ENCODE measurements around the gene TGFBR3. TPM values are rescaled to one million over a fixed set of nuclear protein-coding genes. Genes with fewer than 3 reads are reported as not detected.

TGFBR3 gene
- total RNA-seq, 1 experiment from 2014 or later = 2.4 TPM

DNA sequence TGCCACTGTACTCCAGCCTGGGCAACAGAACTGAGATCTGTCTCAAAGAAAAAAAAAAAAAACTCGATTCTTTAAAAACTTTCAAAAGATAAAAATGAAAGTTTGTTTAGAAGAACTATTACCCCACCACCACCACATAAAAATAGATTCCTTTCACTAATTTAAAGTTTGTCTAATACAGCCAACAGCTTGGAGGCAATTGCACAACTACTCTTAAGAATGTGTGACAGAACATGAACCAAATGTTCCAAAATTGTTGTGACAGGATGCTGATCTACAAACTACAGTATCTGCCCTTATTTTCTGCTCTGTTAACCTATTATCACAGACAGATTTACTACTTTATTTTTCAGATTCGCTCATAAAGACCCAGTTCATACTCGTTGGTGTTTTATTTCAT, 5.5 kb upstream of the TGFBR3 start:
- no peak overlapping the region for H2BK20ac ChIP-seq (ENCODE audit: low read depth, low read length, poor library complexity, severe bottlenecking)
- H3K23ac ChIP-seq (ENCODE audit: insufficient read length, low read depth, low read length) = no peak overlapping the region
- Mint-ChIP-seq H3K9me3 (no peaks in the 10 kb centered on the region; a peak in 3 of 5 replicates), H3K4me1 (peaks cover 13% of the 10 kb centered on the region in 2 experiments), H3K36me3 (ENCODE audit: insufficient read depth in 1 of 3, low read depth in 3 of 3) (no peaks in the 10 kb centered on the region), H3K27ac (no peak overlapping the region), H3K4me3 (no peak overlapping the region), H3K27me3 (ENCODE audit: low read depth) (peaks cover 20% of the 10 kb centered on the region)
- peaks cover 3% of the 10 kb centered on the region; the same call in 1 of the 2 replicates for H3K27me3 ChIP-seq (ENCODE audit: insufficient read depth, low read length)
- H2BK120ac ChIP-seq (ENCODE audit: low read depth, low read length, poor library complexity, severe bottlenecking) = no peak overlapping the region
- H3K56ac ChIP-seq (ENCODE audit: insufficient read length, low read depth, low read length) = no peak overlapping the region
- H2AK5ac ChIP-seq (ENCODE audit: insufficient read length, low read length) = no peak overlapping the region
- H3K79me2 ChIP-seq (ENCODE audit: insufficient read depth, low read length) = no peaks in the 10 kb centered on the region
- H2BK15ac ChIP-seq (ENCODE audit: low read depth, low read length) = no peak overlapping the region
- H4K20me1 ChIP-seq (ENCODE audit: control insufficient read depth, insufficient read depth, insufficient read length) = no peaks in the 10 kb centered on the region
- no peak overlapping the region for H4K91ac ChIP-seq (ENCODE audit: insufficient read length, low read depth, low read length)
- WGBS (ENCODE audit: extremely low coverage, insufficient read length, low lambda C conversion rate) = no CpG with 5 or more reads among the region's 3 CpGs
- DNase-seq = no peak
- H3K14ac ChIP-seq (ENCODE audit: insufficient read depth, low read length) = no peak overlapping the region
- no peak overlapping the region for H2BK12ac ChIP-seq (ENCODE audit: insufficient read length, low read depth, low read length)
- no peaks in the 10 kb centered on the region for H3K4me1 ChIP-seq (ENCODE audit: insufficient read depth, low read length)
- H3K4ac ChIP-seq (ENCODE audit: low read depth, low read length) = no peak overlapping the region
- no peak overlapping the region for H4K8ac ChIP-seq (replicated peaks; ENCODE audit: insufficient read length, low read depth, low read length)
- no peak overlapping the region for H3K27ac ChIP-seq (ENCODE audit: insufficient read length, low read depth, low read length)
- H3K9ac ChIP-seq (ENCODE audit: extremely low read depth, insufficient read length, low read length) = no peak overlapping the region
- H2BK5ac ChIP-seq (ENCODE audit: insufficient read length, low read length) = no peak overlapping the region
- H3K4me2 ChIP-seq (ENCODE audit: insufficient read depth, insufficient read length, low read length) = no peak overlapping the region
- H3K18ac ChIP-seq (ENCODE audit: insufficient read length, low read depth, low read length) = no peak overlapping the region
- H3K23me2 ChIP-seq (ENCODE audit: insufficient read length, low read depth, low read length, poor library complexity, severe bottlenecking) = peaks cover 5% of the 10 kb centered on the region
- H2AFZ ChIP-seq (ENCODE audit: low read length) = no peak overlapping the region
- H3K79me1 ChIP-seq (ENCODE audit: insufficient read depth, low read depth, low read length, poor library complexity, severe bottlenecking) = no peaks in the 10 kb centered on the region
- no peak overlapping the region for H3T11ph ChIP-seq (ENCODE audit: low read length)
- no peaks in the 10 kb centered on the region for H3K9me3 ChIP-seq (ENCODE audit: control insufficient read depth, low read depth, low read length)
- TF ChIP-seq, protein P1, sequence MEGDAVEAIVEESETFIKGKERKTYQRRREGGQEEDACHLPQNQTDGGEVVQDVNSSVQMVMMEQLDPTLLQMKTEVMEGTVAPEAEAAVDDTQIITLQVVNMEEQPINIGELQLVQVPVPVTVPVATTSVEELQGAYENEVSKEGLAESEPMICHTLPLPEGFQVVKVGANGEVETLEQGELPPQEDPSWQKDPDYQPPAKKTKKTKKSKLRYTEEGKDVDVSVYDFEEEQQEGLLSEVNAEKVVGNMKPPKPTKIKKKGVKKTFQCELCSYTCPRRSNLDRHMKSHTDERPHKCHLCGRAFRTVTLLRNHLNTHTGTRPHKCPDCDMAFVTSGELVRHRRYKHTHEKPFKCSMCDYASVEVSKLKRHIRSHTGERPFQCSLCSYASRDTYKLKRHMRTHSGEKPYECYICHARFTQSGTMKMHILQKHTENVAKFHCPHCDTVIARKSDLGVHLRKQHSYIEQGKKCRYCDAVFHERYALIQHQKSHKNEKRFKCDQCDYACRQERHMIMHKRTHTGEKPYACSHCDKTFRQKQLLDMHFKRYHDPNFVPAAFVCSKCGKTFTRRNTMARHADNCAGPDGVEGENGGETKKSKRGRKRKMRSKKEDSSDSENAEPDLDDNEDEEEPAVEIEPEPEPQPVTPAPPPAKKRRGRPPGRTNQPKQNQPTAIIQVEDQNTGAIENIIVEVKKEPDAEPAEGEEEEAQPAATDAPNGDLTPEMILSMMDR (conservative IDR thresholded peaks at IDR 0.05) = no peak
- H4K5ac ChIP-seq (ENCODE audit: insufficient read length, low read depth, low read length) = no peak overlapping the region
